Measurements from ENCODE around the gene KRT14.

KRT14 gene

DNA sequence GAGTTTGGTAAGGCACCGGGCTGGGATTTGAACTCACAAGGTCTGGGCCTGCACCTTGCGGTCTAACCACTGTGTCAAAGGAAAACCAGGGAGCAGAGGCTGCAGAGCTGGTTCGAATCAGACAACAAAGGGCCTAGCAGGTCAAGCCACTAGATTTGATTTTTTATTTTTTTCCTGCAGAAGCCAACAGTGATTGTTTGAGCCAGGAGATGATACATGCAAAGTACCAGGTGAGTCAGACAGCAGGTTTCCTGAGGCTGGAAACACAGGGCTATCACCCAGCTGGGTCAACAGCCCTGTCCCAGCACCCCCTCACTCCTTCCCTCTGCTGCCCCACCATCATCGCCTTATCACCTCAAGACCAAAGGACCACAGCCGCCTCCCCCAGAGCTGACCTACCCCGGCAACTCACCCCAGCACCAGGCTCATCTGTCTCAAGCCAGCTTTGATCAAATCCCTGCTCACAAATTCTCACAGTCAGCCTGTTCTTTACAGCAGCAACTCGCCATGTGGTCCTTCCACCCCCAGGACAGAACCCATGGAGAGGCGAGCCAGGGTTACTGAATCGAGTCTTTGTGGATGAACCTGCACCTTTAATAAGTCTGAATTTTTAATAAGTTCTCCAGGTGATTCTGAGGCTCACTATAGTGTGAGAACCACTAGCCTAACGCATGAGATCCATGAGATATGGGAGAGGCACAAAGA, 45.6 kb downstream of the KRT14 start:
- ChIA-PET CTCF (interaction anchor here (1.1 to 2.8 kb wide), 4 partner anchors 9 to 125 kb away, joined by 3 to 26 read pairs (median 8); no protein-coding TSS in a partner anchor), POLR2A (interaction anchor here (0.7 kb wide), 1 partner anchor 1953 kb away, joined by 3 read pairs; no protein-coding TSS in a partner anchor)
- DNase-seq (ENCODE audit: extremely low spot score): no peak

GRCh38 chr17:41539979-41540701, 46.6 kb downstream of the KRT14 start:
- POLR2A ChIA-PET: no interaction called here
- TF ChIP-seq, protein P1, sequence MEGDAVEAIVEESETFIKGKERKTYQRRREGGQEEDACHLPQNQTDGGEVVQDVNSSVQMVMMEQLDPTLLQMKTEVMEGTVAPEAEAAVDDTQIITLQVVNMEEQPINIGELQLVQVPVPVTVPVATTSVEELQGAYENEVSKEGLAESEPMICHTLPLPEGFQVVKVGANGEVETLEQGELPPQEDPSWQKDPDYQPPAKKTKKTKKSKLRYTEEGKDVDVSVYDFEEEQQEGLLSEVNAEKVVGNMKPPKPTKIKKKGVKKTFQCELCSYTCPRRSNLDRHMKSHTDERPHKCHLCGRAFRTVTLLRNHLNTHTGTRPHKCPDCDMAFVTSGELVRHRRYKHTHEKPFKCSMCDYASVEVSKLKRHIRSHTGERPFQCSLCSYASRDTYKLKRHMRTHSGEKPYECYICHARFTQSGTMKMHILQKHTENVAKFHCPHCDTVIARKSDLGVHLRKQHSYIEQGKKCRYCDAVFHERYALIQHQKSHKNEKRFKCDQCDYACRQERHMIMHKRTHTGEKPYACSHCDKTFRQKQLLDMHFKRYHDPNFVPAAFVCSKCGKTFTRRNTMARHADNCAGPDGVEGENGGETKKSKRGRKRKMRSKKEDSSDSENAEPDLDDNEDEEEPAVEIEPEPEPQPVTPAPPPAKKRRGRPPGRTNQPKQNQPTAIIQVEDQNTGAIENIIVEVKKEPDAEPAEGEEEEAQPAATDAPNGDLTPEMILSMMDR (IDR thresholded peaks at IDR 0.05; ENCODE audit: control extremely low read depth, extremely low read depth, low read depth, missing control alignments): no peak
- CTCF ChIA-PET: interaction anchor here (1.1 to 2.8 kb wide), 3 partner anchors 10 to 126 kb away, joined by 3 to 26 read pairs (median 11); no protein-coding TSS in a partner anchor
- no peak for DNase-seq (ENCODE audit: extremely low spot score)

More for the DNA sequence above, 45.6 kb downstream of the KRT14 start:
- TF ChIP-seq, protein P1 (IDR thresholded peaks at IDR 0.05; ENCODE audit: control extremely low read depth, extremely low read depth, low read depth, missing control alignments): no peak

DNA sequence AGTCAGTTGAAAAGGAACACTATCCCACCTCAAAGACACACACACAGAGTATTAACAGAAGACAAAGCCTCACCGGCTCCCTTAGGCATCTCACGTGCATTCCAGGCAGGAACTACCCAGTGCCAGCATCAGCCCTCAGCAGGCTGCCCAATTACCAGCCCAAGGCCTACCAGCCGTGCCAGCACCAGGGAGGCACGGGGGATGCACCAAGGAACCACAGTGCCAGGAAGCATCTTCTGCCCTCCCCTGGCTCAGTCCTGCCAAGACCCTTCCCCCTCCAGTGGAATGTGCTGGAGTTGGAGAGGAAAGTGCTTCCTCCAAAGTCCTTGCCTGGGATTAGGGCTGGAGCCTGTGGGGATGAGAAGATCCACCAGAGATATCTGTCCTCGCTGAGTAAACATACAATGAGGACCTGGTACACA, 47.6 kb downstream of the KRT14 start:
- POLR2A ChIA-PET: no interaction called here
- no peak for DNase-seq (ENCODE audit: extremely low spot score)
- TF ChIP-seq, protein P1 (IDR thresholded peaks at IDR 0.05; ENCODE audit: control extremely low read depth, extremely low read depth, low read depth, missing control alignments): no peak
- CTCF ChIA-PET: interaction anchor here (1.0 kb wide), 1 partner anchor 10 kb away, joined by 3 read pairs; no protein-coding TSS in a partner anchor

- ChIA-PET POLR2A (no interaction called here), CTCF (interaction anchor here (1.0 kb wide), 1 partner anchor 10 kb away, joined by 3 read pairs; no protein-coding TSS in a partner anchor)
- TF ChIP-seq, protein P1 (IDR thresholded peaks at IDR 0.05; ENCODE audit: control extremely low read depth, extremely low read depth, low read depth, missing control alignments): no peak
- no peak for DNase-seq (ENCODE audit: extremely low spot score)
Measured at GRCh38 chr17:41538565-41538991, 48.1 kb downstream of the KRT14 start.

DNA sequence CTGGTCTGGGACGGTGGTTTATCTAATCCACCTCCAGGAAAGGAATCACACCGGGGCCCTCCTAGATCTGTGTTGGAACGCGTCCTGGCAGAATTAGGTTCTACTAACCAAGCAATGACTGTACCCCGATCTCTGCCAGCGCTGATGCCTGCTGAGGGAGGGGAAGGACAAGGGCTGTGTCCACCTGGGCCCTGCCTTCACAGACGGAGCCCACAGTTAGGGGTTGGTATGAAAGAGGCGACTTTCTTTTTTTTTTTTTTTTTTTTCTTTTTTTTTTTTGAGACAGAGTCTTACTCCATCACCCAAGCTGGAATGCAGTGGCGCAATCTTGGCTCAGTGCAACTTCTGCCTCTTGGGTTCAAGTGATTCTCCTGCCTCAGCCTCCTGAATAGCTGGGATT, 48.7 kb downstream of the KRT14 start:
- TF ChIP-seq, protein P1 (IDR thresholded peaks at IDR 0.05; ENCODE audit: control extremely low read depth, extremely low read depth, low read depth, missing control alignments): no peak
- CTCF ChIA-PET: interaction anchor here (4.4 kb wide), 1 partner anchor 12 kb away, joined by 31 read pairs; no protein-coding TSS in a partner anchor
- DNase-seq (ENCODE audit: extremely low spot score): no peak
- POLR2A ChIA-PET: no interaction called here

DNA sequence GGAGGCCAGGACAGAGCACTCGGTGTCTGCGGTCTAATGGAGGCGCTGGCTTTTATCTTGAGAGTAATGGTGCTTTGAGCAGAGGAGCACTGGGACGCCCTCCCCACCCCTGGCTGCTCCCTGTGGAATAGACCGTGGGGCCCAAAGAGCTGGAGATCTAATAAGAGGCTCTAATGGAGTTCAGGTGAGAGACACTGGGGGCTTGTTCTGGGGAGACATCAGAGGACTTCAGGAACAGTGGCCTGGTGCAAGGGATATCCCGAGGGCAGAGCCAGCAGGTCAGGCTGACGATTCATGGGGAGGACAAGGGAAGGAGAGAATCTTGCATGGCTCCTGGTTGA, 49.1 kb downstream of the KRT14 start:
- ChIA-PET CTCF (interaction anchor here (4.4 kb wide), 1 partner anchor 12 kb away, joined by 31 read pairs; no protein-coding TSS in a partner anchor), POLR2A (no interaction called here)
- TF ChIP-seq, protein P1 (IDR thresholded peaks at IDR 0.05; ENCODE audit: control extremely low read depth, extremely low read depth, low read depth, missing control alignments): no peak
- no peak for DNase-seq (ENCODE audit: extremely low spot score)
